ENCODE measurements around the gene TMTC3.
A peak's percentile ranks its signal among the peaks of the same experiment; 100 is the strongest.

The TMTC3 gene

DNA sequence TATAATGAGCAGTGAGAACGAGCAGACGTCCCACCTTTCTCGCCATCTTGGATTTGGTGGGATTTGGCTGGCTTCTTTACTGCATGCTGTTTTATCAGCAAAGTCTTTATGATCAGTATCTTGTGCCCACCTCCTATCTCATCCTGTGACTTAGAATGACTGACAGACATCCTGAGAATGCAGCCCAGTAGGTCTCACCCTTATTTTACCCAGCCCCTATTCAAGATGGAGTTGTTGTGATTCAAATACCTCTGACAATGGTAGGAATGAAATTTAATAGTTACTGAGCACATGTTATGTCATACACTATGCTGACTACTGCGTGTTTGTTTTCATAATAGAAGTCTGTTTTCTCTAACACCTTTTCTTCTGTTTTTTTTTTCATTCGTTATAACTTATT, 1.9 kb downstream of the TMTC3 start:
- TF ChIP-seq, protein P1, sequence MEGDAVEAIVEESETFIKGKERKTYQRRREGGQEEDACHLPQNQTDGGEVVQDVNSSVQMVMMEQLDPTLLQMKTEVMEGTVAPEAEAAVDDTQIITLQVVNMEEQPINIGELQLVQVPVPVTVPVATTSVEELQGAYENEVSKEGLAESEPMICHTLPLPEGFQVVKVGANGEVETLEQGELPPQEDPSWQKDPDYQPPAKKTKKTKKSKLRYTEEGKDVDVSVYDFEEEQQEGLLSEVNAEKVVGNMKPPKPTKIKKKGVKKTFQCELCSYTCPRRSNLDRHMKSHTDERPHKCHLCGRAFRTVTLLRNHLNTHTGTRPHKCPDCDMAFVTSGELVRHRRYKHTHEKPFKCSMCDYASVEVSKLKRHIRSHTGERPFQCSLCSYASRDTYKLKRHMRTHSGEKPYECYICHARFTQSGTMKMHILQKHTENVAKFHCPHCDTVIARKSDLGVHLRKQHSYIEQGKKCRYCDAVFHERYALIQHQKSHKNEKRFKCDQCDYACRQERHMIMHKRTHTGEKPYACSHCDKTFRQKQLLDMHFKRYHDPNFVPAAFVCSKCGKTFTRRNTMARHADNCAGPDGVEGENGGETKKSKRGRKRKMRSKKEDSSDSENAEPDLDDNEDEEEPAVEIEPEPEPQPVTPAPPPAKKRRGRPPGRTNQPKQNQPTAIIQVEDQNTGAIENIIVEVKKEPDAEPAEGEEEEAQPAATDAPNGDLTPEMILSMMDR (conservative IDR thresholded peaks at IDR 0.05; ENCODE audit: low read depth) = no peak
- no peak overlapping the region for H3K27ac ChIP-seq
- ChIA-PET POLR2A (ENCODE audit: low non-redundant PET) (interaction anchor here (0.6 kb wide), 1 partner anchor 426 kb away, joined by 5 read pairs; no protein-coding TSS in a partner anchor), CTCF (no interaction called here)
- no peak for DNase-seq (ENCODE audit: low spot score)

DNA sequence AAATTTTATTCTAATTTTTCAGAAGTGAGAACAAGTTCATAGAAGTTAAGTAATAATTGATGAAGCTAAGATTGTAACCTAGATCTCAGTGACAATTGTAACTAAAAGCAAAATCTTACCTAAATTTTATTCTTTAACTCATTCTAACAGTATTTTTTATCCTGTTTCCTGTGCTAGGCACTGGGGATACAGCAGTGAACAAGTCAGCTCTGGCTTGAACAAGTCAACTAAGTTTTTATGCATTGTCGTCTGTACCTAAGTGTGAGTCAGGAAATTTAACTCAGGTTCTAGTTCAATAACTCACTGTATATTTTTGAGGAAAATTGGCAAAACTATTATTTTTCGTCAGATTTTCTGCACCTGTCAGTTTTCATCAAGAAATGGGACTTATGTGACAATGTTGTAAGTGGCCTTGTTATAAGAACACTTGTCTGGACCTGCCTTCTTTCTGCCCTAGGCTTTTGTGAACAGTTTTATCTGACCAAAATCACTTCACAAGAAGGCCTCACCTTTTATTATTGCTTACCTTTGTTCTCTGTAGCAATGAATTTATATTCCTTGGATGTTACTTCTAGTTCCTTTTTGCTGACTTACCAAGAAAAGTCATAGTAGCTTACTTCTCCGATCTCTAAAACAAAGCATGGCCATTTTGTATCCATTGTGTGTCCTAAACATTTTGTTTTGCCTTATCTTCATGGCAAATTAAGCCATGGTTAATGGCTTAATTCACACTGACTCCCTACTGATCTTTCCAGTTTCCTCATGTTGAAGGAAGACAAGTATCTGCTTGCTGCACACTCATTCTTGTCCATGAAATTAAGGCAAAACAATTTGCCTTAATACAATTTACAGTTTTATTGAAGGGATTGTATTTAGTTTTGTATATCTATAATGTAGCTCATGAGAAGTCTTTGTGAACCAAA, 2.7 kb downstream of the TMTC3 start:
- DNase-seq (ENCODE audit: low spot score) = no peak
- no peak overlapping the region for H3K27ac ChIP-seq
- ChIA-PET CTCF (no interaction called here), POLR2A (ENCODE audit: low non-redundant PET) (interaction anchor here (0.6 kb wide), 1 partner anchor 425 kb away, joined by 5 read pairs; no protein-coding TSS in a partner anchor)
- TF ChIP-seq, protein P1 (conservative IDR thresholded peaks at IDR 0.05; ENCODE audit: low read depth) = no peak

DNA sequence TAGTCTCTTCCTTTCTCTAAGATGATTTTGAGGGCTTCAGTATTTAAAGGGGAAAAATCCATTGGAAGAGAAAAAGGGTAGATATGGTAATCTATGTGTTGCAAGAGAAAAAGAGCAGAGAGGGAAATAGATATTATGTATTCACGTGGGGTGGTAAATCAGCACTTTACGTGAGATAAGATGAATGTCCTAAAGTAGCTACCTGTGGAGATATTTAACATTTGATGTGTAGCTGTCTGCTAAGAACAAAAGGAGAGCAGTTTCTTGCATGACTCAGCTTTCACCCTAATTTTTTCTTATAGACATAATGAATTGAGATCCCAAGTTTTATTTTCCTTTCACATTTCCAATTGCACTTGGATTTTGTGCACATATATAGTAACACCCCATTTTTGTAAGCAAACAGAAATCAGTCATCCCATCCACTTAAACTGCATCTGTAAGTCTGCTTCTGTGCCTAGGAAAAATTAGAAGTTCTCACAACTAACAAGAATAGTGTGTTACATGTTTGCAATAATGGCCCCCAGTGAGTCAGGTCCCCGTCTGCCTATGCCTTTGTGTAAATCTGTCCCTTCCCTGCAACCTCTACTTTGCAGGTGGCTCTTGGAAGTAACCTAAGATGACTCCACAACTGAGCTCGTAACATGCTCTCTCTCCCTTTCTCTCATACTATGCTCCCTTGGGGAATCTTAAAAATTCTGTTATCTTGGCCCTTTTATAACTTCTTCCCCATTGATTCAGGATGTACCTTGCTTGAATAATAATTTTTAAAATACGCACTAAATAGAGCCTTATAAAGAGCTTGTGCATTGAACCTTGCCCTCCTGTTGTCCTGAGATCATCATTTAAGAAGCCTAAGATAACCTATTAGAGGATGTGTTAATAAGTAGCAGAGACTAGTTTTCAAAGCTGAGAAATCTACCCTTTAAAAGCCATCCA, 3.7 kb downstream of the TMTC3 start:
- H3K27ac ChIP-seq = no peak overlapping the region
- DNase-seq (ENCODE audit: low spot score) = no peak
- POLR2A ChIA-PET (ENCODE audit: low non-redundant PET) = no interaction called here
- CTCF ChIA-PET = interaction anchor here (0.5 kb wide), 1 partner anchor 245 kb away, joined by 4 read pairs; no protein-coding TSS in a partner anchor
- TF ChIP-seq, protein P1 (conservative IDR thresholded peaks at IDR 0.05; ENCODE audit: low read depth) = no peak

DNA sequence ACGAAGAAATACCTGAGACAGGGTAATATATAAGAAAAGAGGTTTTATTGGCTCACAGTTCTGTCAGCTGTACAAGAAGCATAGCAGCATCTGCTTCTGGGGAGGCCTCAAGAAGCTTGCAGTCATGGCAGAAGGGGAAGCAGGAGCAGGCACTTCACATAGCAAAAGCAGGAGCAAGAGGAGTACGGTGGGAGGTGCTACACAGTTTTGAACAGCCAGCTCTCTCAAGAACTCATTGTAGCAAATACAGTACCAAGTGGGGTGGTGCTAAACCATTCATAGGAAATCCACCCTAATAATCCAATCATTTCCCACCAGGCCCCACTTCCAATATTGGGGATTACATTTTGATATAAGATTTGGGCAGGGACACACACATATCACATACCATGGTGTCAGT, 8.0 kb downstream of the TMTC3 start:
- H3K27ac ChIP-seq = no peak overlapping the region
- CTCF ChIA-PET = interaction anchor here (1.0 kb wide), 1 partner anchor 40 kb away, joined by 3 read pairs; no protein-coding TSS in a partner anchor
- no peak for DNase-seq (ENCODE audit: low spot score)
- POLR2A ChIA-PET (ENCODE audit: low non-redundant PET) = no interaction called here
- TF ChIP-seq, protein P1 (conservative IDR thresholded peaks at IDR 0.05; ENCODE audit: low read depth) = no peak

DNA sequence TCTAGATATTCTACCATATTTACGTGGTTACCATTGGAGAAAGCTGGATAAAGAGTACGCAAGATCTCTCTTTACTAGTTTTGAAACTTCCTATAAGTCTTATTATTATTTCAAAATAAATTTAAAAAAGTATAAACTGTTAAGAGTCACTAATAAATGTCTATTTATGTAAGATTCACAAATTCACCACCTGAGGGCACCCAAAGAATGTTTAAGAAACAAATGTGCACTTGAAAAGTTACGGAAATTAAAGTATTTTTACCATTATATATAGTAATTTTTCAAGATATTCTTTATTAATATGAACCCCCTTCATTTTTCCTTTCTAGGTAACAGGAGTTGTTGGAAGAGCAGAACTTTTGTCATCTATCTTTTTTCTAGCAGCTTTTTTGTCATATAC, 11.9 kb downstream of the TMTC3 start:
- DNase-seq (ENCODE audit: low spot score) = peak; percentile 6
- CTCF ChIA-PET = interaction anchor here (0.7 kb wide), 1 partner anchor 21 kb away, joined by 3 read pairs; no protein-coding TSS in a partner anchor
- POLR2A ChIA-PET (ENCODE audit: low non-redundant PET) = no interaction called here
- H3K27ac ChIP-seq = no peak overlapping the region
- TF ChIP-seq, protein P1 (conservative IDR thresholded peaks at IDR 0.05; ENCODE audit: low read depth) = peak; percentile 38; the same call in 1 of the 2 replicates

DNA sequence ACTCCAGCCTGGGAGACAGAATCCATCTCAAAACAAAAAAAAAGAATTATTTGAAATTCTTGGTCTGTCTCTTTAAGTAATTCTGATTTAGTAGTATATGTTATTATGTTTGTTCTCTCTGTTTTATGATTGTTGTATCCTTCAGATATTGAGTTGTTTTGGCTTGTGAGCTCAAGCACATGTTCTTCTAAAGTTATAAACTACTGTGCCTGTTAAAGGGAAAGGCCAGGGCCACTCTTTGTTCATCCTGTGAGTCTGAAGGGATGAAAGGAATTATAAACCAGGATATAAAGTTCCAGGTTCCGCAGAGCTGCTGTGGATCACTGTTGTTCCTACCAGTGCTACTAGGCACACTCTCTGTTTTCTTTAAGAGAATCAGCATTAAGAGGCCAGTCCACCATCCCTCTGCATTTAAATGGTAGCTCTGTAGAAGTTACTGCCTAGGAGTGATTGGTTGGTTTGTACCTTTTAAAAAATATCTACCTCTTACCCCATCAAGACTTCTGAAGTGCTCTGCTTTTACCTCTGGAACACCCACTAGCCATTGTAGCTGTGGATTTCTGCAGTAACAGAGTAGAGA, 14.1 kb downstream of the TMTC3 start:
- CTCF ChIA-PET = no interaction called here
- TF ChIP-seq, protein P1 (conservative IDR thresholded peaks at IDR 0.05; ENCODE audit: low read depth) = no peak
- H3K27ac ChIP-seq = no peak overlapping the region
- DNase-seq (ENCODE audit: low spot score) = no peak
- POLR2A ChIA-PET (ENCODE audit: low non-redundant PET) = interaction anchor here (0.5 kb wide), 1 partner anchor 486 kb away, joined by 3 read pairs; no protein-coding TSS in a partner anchor
